ENCODE data around the gene ANKS1A. TPM values are rescaled to one million over a fixed set of nuclear protein-coding genes. Genes with fewer than 3 reads are reported as not detected.

The ANKS1A gene
- total RNA-seq, 2 experiments from 2014 or later = 7.4 to 9.1 TPM

DNA sequence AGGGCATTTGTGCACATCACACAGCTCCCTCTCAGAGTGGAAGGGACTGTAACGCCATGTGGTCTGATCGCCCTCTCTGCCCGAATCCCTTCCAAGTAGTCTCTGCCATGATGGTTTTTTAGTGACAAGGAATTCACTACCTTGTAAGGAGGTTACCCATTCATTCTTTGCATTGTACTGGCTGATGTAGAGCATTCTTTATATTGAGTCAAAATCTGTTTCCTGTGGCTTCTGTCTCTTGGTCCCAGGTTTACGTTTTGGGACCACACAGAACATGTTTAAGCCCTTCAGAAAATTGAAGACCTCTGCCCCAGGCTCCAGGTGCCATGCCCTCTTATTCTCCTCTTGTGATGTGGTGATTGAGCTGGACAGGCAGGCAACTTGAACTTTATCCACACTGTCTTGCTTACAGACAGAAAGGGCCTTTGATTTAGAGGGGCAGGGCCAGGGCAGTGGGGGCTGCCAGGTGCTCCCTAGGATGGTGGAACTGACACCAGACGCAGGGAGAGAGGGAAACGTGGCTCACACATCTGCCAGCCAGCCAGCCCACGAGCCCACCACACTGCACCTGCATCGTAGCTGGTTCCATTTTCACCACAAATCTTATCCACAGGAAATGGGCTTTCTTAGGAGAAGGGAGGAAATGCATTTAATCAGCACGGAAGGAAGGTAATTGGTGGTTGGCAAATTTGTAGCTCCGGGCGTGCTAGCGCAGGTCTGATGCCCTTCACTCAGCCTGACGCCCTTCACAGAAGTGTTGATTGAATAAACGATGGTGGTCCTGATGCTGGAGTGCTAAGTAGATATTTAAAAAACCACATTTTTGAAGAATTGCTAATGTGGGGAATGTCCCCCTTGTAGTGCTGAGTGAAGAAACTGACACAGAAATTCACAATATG is 173.9 kb downstream of the ANKS1A start:
- peaks cover 4% of the 10 kb centered on the region for H3K4me1 Mint-ChIP-seq
- ChIA-PET POLR2A (no interaction called here), CTCF (interaction anchor here (0.5 kb wide), 1 partner anchor 1719 kb away, joined by 5 read pairs; no protein-coding TSS in a partner anchor)
- no peak overlapping the region for H3K4me3 Mint-ChIP-seq
- intact Hi-C loops (cut with DNase I, micrococcal nuclease) = no loop called here
- H3K9me3 Mint-ChIP-seq (ENCODE audit: low read depth) = no peaks in the 10 kb centered on the region
- ATAC-seq (no peak), DNase-seq (no peak)
- no peaks in the 10 kb centered on the region for H3K36me3 Mint-ChIP-seq (ENCODE audit: low read depth)
- no peaks in the 10 kb centered on the region for H3K27me3 Mint-ChIP-seq
- no peak overlapping the region for H3K27ac Mint-ChIP-seq

DNA sequence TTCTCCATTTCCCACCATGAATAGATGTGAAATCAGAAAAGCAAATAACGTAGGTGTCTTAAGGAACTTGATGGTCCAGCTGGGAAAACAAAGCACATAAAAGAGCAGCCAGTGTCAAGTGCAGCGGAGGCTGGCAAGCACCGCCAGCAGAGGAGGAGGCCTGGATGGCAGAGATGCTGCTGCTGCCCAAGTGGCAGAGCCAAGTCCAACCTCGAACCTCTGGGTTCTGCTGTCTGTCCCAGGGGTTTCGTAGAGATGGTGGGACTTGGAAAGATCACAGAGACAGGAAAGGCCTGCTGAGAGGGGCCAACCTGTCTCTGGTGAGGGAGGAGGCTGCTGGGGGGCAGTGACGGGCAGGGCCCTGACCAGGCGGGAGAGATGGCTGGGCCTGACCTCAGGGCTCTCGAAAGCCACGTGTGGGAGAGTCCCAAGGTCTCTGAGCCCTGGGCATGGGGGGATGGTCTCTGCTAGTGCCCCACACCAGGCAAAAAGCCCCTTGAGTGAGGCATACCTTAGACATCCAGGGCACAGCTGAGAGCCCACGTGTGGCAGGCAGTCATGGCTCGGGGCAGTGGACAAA is 174.7 kb downstream of the ANKS1A start:
- Mint-ChIP-seq H3K27me3 (no peaks in the 10 kb centered on the region), H3K4me1 (peaks cover under 1% of the 10 kb centered on the region), H3K9me3 (ENCODE audit: low read depth) (no peaks in the 10 kb centered on the region), H3K36me3 (ENCODE audit: low read depth) (no peaks in the 10 kb centered on the region), H3K27ac (no peak overlapping the region), H3K4me3 (no peak overlapping the region)
- intact Hi-C loops (cut with DNase I, micrococcal nuclease) = no loop called here
- ChIA-PET CTCF (no interaction called here), POLR2A (no interaction called here)
- DNase-seq (no peak), ATAC-seq (no peak)

DNA sequence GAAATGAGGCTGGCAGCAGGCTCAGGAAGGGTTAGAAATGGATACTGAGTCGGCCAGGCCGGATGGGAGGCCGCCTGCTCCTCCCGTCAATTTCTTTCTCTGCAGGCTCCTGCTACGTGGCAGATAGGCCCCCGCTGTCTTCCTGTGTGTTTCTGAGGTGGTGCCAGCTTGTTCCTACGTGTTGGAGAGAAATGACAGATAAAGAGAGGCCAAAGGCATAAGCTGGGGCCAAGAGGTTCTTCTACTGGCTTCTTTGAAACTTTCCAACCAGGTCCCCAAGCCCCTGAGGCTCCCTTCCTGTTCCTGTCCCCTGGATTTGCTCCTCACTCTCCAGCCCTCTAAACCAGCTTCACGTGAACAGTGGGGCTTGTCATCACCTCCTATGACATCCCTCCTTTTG is 175.2 kb downstream of the ANKS1A start:
- ChIA-PET POLR2A (no interaction called here), CTCF (no interaction called here)
- no peaks in the 10 kb centered on the region for H3K36me3 Mint-ChIP-seq (ENCODE audit: low read depth)
- intact Hi-C loops (cut with DNase I, micrococcal nuclease) = no loop called here
- no peak overlapping the region for H3K27ac Mint-ChIP-seq
- ATAC-seq (no peak), DNase-seq (no peak)
- no peaks in the 10 kb centered on the region for H3K27me3 Mint-ChIP-seq
- no peaks in the 10 kb centered on the region for H3K4me1 Mint-ChIP-seq
- no peaks in the 10 kb centered on the region for H3K9me3 Mint-ChIP-seq (ENCODE audit: low read depth)
- H3K4me3 Mint-ChIP-seq = no peak overlapping the region

DNA sequence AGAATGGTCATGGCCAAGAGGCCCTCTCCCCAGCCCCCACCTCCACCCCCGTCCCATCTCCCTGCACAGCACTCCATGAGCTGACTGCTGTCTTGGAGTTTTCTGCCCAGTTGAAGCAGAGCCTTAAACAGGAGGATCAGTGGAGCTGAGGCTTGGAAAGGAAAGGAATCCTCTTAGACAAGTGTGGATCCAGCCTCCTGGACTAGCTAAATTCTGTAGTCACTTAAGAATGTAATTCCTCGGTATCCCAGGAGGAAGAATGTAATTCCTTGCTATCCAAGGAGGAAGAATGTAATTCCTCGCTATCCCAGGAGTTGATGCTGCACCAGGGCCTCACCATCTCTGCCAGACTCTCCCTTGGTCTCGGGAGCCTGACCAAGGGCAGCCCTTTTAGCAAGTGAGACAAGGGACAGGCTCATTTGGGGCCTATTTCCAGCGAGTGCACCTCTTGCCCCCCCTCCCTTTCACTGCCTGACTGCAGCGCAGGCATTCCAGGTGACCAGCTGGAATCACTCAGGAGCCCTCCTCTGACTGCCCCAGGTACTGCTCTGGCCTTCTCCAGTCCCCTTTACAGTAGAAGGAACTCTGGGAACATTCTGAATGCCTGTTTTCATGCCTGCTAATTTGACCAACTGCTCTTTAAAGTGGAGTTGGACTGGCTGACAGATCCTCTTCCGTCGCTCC is 175.8 kb downstream of the ANKS1A start:
- Mint-ChIP-seq H3K9me3 (ENCODE audit: low read depth) (no peaks in the 10 kb centered on the region), H3K27ac (no peak overlapping the region), H3K36me3 (ENCODE audit: low read depth) (no peaks in the 10 kb centered on the region), H3K27me3 (no peaks in the 10 kb centered on the region), H3K4me1 (no peaks in the 10 kb centered on the region), H3K4me3 (no peak overlapping the region)
- ATAC-seq = no peak
- intact Hi-C loops (cut with DNase I, micrococcal nuclease) = no loop called here
- POLR2A ChIA-PET = no interaction called here
- CTCF ChIA-PET = no interaction called here
- no peak for DNase-seq

DNA sequence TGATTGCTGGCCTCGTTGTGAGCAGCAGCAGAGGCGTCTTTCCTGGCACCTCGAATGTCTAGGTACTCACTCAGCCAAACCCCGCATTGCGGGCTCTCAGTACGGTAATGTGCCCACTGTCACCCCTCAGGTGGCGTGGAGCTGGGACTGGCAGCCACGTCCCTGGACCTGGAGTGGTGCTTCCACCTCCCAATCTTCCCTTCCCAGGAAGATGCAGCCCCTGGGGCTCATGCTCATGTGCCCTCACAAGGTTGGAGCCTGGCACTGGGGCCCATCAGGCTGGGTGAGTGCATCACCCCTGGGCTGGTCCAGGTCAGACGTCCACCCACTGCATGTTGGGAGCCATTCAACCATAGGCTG is 176.4 kb downstream of the ANKS1A start:
- no peak for ATAC-seq
- no peak overlapping the region for H3K27ac Mint-ChIP-seq

DNA sequence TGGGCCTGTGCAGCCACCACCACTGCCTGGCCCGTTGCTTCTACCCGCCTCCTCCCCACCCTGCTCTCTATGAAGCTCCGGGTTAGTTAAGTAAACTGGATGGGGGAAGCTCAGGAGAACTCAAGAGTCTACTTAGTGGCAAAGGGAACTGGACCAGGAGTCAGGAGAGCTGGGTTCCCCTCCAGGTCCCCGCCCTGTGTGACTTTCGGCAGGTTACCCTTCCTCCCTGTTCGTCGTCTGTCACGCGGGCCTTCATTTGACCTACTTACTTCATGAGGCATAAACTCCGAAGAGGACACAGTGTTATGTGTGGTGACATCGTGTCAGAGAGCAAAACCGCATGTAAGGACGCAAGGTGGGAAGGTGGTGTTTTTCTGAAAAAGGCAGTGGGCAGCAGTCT is 176.8 kb downstream of the ANKS1A start:
- H3K27me3 Mint-ChIP-seq = no peaks in the 10 kb centered on the region
- DNase-seq (no peak), ATAC-seq (no peak)
- no peaks in the 10 kb centered on the region for H3K9me3 Mint-ChIP-seq (ENCODE audit: low read depth)
- POLR2A ChIA-PET = no interaction called here
- no peaks in the 10 kb centered on the region for H3K36me3 Mint-ChIP-seq (ENCODE audit: low read depth)
- H3K27ac Mint-ChIP-seq = no peak overlapping the region
- intact Hi-C loops (cut with DNase I, micrococcal nuclease) = no loop called here
- CTCF ChIA-PET = interaction anchor here (0.6 to 0.8 kb wide), 3 partner anchors 13 to 96 kb away, joined by 3 to 4 read pairs (median 3); no protein-coding TSS in a partner anchor
- no peak overlapping the region for H3K4me3 Mint-ChIP-seq
- H3K4me1 Mint-ChIP-seq = no peaks in the 10 kb centered on the region

More for the DNA sequence above, 176.4 kb downstream of the ANKS1A start:
- CTCF ChIA-PET = interaction anchor here (0.8 kb wide), 1 partner anchor 14 kb away, joined by 4 read pairs; no protein-coding TSS in a partner anchor
- no peaks in the 10 kb centered on the region for H3K9me3 Mint-ChIP-seq (ENCODE audit: low read depth)
- H3K27me3 Mint-ChIP-seq = no peaks in the 10 kb centered on the region
- no peak overlapping the region for H3K4me3 Mint-ChIP-seq
- no peaks in the 10 kb centered on the region for H3K4me1 Mint-ChIP-seq
- no peaks in the 10 kb centered on the region for H3K36me3 Mint-ChIP-seq (ENCODE audit: low read depth)
- DNase-seq = no peak
- POLR2A ChIA-PET = no interaction called here
- intact Hi-C loops (cut with DNase I, micrococcal nuclease) = no loop called here

DNA sequence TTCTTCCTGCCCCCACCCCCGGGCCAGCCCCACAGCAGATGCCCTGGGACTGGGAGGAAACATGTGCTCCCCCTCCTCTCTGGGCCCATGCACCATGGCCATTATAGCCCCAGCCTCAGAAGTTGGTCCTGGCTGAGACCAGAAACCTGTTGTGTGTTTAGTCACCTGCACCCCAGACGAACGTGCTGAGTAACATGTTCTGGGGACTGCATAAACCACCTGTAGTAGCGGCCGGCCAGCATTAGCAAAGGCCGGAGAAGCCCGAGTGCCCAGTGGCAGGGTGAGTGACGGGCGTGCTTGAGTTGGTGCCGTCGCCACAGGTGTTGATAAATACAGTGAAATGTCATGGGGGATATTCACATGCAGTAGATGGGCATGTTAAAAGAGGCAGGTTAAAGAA is 178.2 kb downstream of the ANKS1A start:
- no peak for ATAC-seq
- intact Hi-C loops (cut with DNase I, micrococcal nuclease) = no loop called here
- ChIA-PET CTCF (interaction anchor here (0.8 to 1.1 kb wide), 2 partner anchors 13 to 31 kb away, joined by 3 to 5 read pairs; no protein-coding TSS in a partner anchor), POLR2A (interaction anchor here (0.7 kb wide), 1 partner anchor 167 kb away, joined by 3 read pairs; no protein-coding TSS in a partner anchor)
- Mint-ChIP-seq H3K4me3 (no peak overlapping the region), H3K9me3 (ENCODE audit: low read depth) (no peaks in the 10 kb centered on the region), H3K27ac (no peak overlapping the region), H3K36me3 (ENCODE audit: low read depth) (no peaks in the 10 kb centered on the region), H3K27me3 (no peaks in the 10 kb centered on the region), H3K4me1 (no peaks in the 10 kb centered on the region)
- DNase-seq = no peak

DNA sequence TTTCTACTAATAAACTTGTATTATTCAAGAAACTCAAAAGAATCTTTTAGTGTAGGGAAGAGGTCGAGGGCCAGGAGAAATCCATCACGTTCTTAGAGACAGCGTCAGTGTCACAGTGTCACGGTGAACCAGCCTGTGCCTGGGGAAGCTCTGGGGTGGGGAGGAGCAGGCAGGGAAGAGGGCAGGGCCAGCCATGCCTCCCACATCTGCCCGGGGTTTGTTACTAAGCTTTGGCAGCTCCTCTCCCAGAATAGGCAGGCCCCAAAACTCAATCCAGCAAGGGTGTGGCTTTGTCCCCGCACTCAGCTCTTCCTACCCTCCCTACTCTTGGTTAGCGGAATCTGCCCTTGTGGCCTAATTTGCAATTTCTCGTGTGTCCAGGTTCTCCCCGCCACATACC is 179.2 kb downstream of the ANKS1A start:
- no peaks in the 10 kb centered on the region for H3K9me3 Mint-ChIP-seq (ENCODE audit: low read depth)
- no peak for ATAC-seq
- ChIA-PET POLR2A (interaction anchor here (0.7 kb wide), 1 partner anchor 166 kb away, joined by 3 read pairs; no protein-coding TSS in a partner anchor), CTCF (interaction anchor here (0.6 to 1.1 kb wide), 2 partner anchors 14 to 247 kb away, joined by 3 read pairs; no protein-coding TSS in a partner anchor)
- H3K4me1 Mint-ChIP-seq = no peaks in the 10 kb centered on the region
- no peak overlapping the region for H3K27ac Mint-ChIP-seq
- H3K4me3 Mint-ChIP-seq = no peak overlapping the region
- no peaks in the 10 kb centered on the region for H3K27me3 Mint-ChIP-seq
- intact Hi-C loops (cut with DNase I, micrococcal nuclease) = no loop called here
- no peak for DNase-seq
- H3K36me3 Mint-ChIP-seq (ENCODE audit: low read depth) = no peaks in the 10 kb centered on the region

DNA sequence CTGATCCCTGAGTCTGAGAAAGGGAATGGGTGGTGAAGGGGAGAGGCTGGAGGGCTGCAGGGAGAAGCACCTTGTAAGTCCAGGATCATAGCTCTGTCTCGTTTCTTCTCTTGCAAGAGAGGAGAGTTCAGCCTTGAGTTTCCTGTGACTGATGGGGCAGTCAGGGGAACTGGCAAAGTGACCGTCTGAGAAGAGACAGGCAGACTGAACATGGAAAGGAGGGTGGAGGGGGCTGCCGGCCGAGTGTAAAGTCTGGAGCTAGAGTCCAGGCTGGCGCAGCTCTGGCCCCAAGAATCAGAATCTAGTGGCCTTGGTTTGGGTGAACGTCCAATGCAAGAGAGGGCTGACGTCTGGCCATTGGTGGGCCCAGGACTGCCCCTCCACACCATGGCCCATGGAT is 179.6 kb downstream of the ANKS1A start:
- H3K27ac Mint-ChIP-seq = no peak overlapping the region
- POLR2A ChIA-PET = no interaction called here
- intact Hi-C loops (cut with DNase I, micrococcal nuclease) = no loop called here
- no peaks in the 10 kb centered on the region for H3K4me1 Mint-ChIP-seq
- DNase-seq (no peak), ATAC-seq (no peak)
- H3K27me3 Mint-ChIP-seq = no peaks in the 10 kb centered on the region
- no peaks in the 10 kb centered on the region for H3K9me3 Mint-ChIP-seq (ENCODE audit: low read depth)
- CTCF ChIA-PET = no interaction called here
- H3K36me3 Mint-ChIP-seq (ENCODE audit: low read depth) = no peaks in the 10 kb centered on the region
- H3K4me3 Mint-ChIP-seq = no peak overlapping the region

DNA sequence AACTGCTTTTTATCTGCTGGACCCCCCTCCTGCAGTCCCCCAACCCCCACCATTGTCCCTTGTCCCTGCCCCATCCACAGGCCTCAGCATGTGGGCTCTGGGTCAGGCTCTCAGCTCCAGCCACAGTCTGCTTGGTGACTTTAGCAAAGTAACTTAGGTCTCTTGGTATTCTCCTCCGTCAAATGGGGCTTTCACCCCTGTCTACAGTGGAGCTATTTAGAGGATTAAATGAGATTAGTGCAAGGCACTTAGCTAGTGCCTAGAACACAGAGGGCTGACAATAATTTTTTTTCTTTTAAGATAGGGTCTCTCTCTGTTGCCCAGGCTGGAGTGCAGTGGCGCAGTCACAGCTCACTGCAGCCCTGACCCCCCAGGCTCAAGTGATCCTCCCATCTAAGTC is 180.2 kb downstream of the ANKS1A start:
- ATAC-seq (no peak), DNase-seq (no peak)
- Mint-ChIP-seq H3K4me1 (no peaks in the 10 kb centered on the region), H3K4me3 (no peak overlapping the region), H3K9me3 (ENCODE audit: low read depth) (no peaks in the 10 kb centered on the region), H3K36me3 (ENCODE audit: low read depth) (no peaks in the 10 kb centered on the region), H3K27ac (no peak overlapping the region), H3K27me3 (no peaks in the 10 kb centered on the region)
- ChIA-PET CTCF (interaction anchor here (0.7 kb wide), 1 partner anchor 17 kb away, joined by 6 read pairs; no protein-coding TSS in a partner anchor), POLR2A (no interaction called here)
- intact Hi-C loops (cut with DNase I, micrococcal nuclease) = no loop called here

DNA sequence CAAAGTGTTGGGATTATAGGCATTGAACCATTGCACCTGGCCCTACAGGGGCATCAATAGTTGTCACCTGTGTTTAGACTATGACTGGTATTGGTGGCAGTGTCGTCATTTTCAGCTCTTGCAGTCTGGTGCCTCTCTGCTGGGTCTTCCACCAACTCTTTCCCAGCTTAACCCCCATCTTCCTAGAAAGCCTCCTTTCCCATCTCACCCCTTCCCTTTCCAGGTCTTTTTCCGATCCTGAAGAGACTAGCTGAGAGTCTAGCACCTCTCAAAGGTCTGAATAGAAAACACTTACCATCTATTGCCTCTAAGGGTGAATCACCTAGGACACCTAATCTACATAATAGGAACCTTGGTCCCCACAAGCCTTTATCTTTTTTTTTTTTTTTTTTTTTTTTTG is 181.1 kb downstream of the ANKS1A start:
- Mint-ChIP-seq H3K27me3 (no peaks in the 10 kb centered on the region), H3K27ac (no peak overlapping the region), H3K4me1 (no peaks in the 10 kb centered on the region), H3K36me3 (ENCODE audit: low read depth) (no peaks in the 10 kb centered on the region), H3K9me3 (ENCODE audit: low read depth) (no peaks in the 10 kb centered on the region), H3K4me3 (no peak overlapping the region)
- POLR2A ChIA-PET = interaction anchor here (0.6 kb wide), 1 partner anchor 181 kb away, joined by 6 read pairs; no protein-coding TSS in a partner anchor
- DNase-seq (no peak), ATAC-seq (no peak)
- CTCF ChIA-PET = interaction anchor here (0.7 kb wide), 1 partner anchor 17 kb away, joined by 6 read pairs; no protein-coding TSS in a partner anchor
- intact Hi-C loops (cut with DNase I, micrococcal nuclease) = no loop called here

All from activated CD4-positive, alpha-beta T cell treated with anti-CD3 and anti-CD28 coated beads for 36 hours (primary cell).